Cardiac muscle cell (in vitro differentiated cells and primary cell): ENCODE measurements around the gene RBKS. TPM values are rescaled to one million over a fixed set of nuclear protein-coding genes. Genes with fewer than 3 reads are reported as not detected.
"Not testable (repeated sequence)": the region's sequence is repeated elsewhere in the genome, so short reads cannot be mapped to it uniquely, and the experiment has no call there.

Experiments
- DNase-seq, 2 donors: peaks; one replicate each; pipeline versions ENCODE4 v3.0.0 to v3.0.0-alpha.2; 2010 to 2017; ENCODE audit warnings: low read depth in 1 of 2, low spot score in 1 of 2
- H3K27ac ChIP-seq: fragments of 200-600 bp; sonication (generic); 2 replicates; pipeline ENCODE4 v1.5.1; 2016
- H3K27me3 ChIP-seq: fragments of 200-600 bp; sonication (generic); 2 replicates; pipeline ENCODE4 v1.6.0; 2016; ENCODE audit warnings: control low read depth
- H3K36me3 ChIP-seq: fragments of 200-600 bp; sonication (generic); 2 replicates; pipeline ENCODE4 v1.5.1; 2016; ENCODE audit warnings: control low read depth
- H3K4me1 ChIP-seq: fragments of 200-600 bp; sonication (generic); 2 replicates; pipeline ENCODE4 v1.8.1; 2017; ENCODE audit warnings: low read depth, mild to moderate bottlenecking, mixed run types
- H3K4me3 ChIP-seq: fragments of 200-600 bp; sonication (generic); 2 replicates; pipeline ENCODE4 v1.5.1; 2016; ENCODE audit warnings: mild to moderate bottlenecking
- H3K9me3 ChIP-seq: fragments of 200-600 bp; sonication (generic); 2 replicates; pipeline ENCODE4 v1.5.1; 2017; ENCODE audit warnings: low read depth, mild to moderate bottlenecking, control low read depth
- polyA plus RNA-seq: library from polyadenylated mRNA; unstranded; fragments of >200 nt; fragmentation: Nextera tagmentation; extraction: Ambion mirVana; gene quantifications from 2 replicates; pipeline ENCODE4 v1.2.1, GENCODE V29; 2016
- total RNA-seq: library from RNA; depleted of rRNA; stranded (reverse); fragments of >200 nt; gene quantifications from 2 replicates; pipeline ENCODE4 v1.2.3, GENCODE V29; 2016
- TF ChIP-seq, protein P1 (sequence below): IDR thresholded peaks from 2 replicates; pipeline ENCODE4 v1.5.1; 2012; ENCODE audit warnings: low read depth, mild to moderate bottlenecking, low read length

The RBKS gene
- total and polyA plus RNA-seq, 2 experiments from 2014 or later: 4.1 to 6.9 TPM

- Histone ChIP-seq H3K4me1 (peaks cover 6% of the 10 kb centered on the region), H3K27me3 (no peaks in the 10 kb centered on the region), H3K27ac (no peak overlapping the region), H3K36me3 (no peaks in the 10 kb centered on the region), H3K9me3 (no peaks in the 10 kb centered on the region), H3K4me3 (no peak overlapping the region)
- TF ChIP-seq, protein P1, sequence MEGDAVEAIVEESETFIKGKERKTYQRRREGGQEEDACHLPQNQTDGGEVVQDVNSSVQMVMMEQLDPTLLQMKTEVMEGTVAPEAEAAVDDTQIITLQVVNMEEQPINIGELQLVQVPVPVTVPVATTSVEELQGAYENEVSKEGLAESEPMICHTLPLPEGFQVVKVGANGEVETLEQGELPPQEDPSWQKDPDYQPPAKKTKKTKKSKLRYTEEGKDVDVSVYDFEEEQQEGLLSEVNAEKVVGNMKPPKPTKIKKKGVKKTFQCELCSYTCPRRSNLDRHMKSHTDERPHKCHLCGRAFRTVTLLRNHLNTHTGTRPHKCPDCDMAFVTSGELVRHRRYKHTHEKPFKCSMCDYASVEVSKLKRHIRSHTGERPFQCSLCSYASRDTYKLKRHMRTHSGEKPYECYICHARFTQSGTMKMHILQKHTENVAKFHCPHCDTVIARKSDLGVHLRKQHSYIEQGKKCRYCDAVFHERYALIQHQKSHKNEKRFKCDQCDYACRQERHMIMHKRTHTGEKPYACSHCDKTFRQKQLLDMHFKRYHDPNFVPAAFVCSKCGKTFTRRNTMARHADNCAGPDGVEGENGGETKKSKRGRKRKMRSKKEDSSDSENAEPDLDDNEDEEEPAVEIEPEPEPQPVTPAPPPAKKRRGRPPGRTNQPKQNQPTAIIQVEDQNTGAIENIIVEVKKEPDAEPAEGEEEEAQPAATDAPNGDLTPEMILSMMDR: no peak
- DNase-seq: no peak
Measured at GRCh38 chr2:27884601-27885000, 5.6 kb downstream of the RBKS start.

DNA sequence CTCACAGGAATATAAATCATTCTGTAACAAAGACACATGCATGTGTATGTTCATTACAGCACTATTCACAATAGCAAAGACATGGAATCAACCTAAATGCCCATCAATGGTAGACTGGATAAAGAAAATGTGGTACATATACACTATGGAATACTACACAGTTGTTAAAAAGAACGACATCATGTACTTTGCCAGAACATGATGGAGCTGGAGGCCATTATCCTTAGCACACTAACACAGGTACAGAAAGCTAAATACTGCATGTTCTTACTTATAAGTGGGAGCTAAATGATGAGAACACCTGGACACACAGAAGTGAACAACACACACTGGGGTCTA, 7.6 kb downstream of the RBKS start:
- H3K9me3 ChIP-seq, H3K4me1 ChIP-seq, H3K27ac ChIP-seq, H3K4me3 ChIP-seq, H3K27me3 ChIP-seq, DNase-seq, H3K36me3 ChIP-seq: not testable (repeated sequence)

DNA sequence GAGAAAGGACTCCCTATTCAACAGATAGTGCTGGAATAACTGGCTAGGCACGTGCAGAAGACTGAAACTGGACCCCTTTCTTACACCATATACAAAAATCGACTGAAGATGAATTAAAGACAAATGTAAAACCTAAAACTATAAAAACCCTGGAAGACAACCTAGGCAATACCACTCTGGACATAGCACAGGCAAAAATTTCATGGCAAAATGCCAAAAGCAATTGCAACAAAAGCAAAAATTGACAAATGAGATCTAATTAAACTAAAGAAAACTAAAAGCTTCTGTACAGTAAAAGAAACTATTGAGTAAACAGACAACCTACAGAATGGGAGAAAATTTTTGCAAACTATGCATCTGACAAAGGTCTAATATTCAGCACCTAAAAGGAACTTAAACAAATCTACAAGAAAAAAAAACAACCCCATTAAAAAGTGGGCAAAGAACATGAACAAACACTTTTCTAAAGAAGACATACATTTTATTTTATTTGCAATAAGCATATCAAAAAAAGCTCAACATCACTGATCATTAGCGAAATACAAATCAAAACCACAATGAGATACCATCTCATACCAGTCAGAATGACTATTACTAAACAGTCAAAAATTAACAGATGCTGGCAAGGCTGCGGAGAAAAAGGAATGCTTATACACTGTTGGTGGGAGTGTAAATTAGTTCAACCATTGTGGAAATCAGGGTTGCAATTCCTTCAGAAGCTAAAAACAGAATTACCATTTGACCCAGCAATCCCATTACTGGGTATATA, 8.2 kb downstream of the RBKS start:
- not testable (repeated sequence) for H3K4me1 ChIP-seq, H3K27me3 ChIP-seq, H3K36me3 ChIP-seq, DNase-seq, H3K9me3 ChIP-seq, H3K4me3 ChIP-seq, H3K27ac ChIP-seq

GRCh38 chr2:27878825-27879224, 11.4 kb downstream of the RBKS start:
- H3K36me3 ChIP-seq: no peaks in the 10 kb centered on the region
- no peaks in the 10 kb centered on the region for H3K27me3 ChIP-seq
- no peak for DNase-seq
- TF ChIP-seq, protein P1: no peak
- no peaks in the 10 kb centered on the region for H3K9me3 ChIP-seq
- H3K4me1 ChIP-seq: no peaks in the 10 kb centered on the region
- H3K27ac ChIP-seq: no peak overlapping the region
- H3K4me3 ChIP-seq: no peak overlapping the region

- H3K4me3 ChIP-seq: no peak overlapping the region
- no peaks in the 10 kb centered on the region for H3K36me3 ChIP-seq
- DNase-seq: no peak
- no peaks in the 10 kb centered on the region for H3K4me1 ChIP-seq
- TF ChIP-seq, protein P1: no peak
- H3K9me3 ChIP-seq: no peaks in the 10 kb centered on the region
- H3K27me3 ChIP-seq: no peaks in the 10 kb centered on the region
- no peak overlapping the region for H3K27ac ChIP-seq
Measured at GRCh38 chr2:27875089-27875881, 14.9 kb downstream of the RBKS start.

DNA sequence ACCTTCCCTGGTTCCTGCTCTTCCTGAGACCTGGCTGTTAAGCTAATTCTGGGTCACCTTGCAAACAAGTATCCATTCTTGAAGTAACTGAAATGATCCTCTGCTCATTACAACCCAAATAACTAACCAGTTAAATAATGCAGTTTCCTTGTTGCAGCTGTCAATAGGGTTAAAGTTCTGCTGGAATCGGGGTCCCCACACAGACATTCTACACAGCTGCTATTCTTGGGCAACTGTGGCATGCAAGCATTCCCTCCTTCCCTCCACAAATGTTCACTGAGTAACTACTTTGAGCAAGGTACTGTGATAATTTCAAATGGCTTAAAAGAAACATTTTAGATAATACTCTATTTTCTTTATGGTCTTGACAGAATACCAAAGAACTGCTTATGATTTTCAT, 17.1 kb downstream of the RBKS start:
- H3K4me1 ChIP-seq: no peaks in the 10 kb centered on the region
- no peak overlapping the region for H3K27ac ChIP-seq
- H3K4me3 ChIP-seq: no peak overlapping the region
- H3K9me3 ChIP-seq: no peaks in the 10 kb centered on the region
- H3K36me3 ChIP-seq: no peaks in the 10 kb centered on the region
- no peak for DNase-seq
- TF ChIP-seq, protein P1: no peak
- no peaks in the 10 kb centered on the region for H3K27me3 ChIP-seq
